ENCODE measurements around the gene FGR. TPM values are rescaled to one million over a fixed set of nuclear protein-coding genes. Genes with fewer than 3 reads are reported as not detected.
A peak's percentile ranks its signal among the peaks of the same experiment; 100 is the strongest.
"Not testable (repeated sequence)": the region's sequence is repeated elsewhere in the genome, so short reads cannot be mapped to it uniquely, and the experiment has no call there.

FGR gene
- total RNA-seq, 2 experiments from 2014 or later, result not detected

DNA sequence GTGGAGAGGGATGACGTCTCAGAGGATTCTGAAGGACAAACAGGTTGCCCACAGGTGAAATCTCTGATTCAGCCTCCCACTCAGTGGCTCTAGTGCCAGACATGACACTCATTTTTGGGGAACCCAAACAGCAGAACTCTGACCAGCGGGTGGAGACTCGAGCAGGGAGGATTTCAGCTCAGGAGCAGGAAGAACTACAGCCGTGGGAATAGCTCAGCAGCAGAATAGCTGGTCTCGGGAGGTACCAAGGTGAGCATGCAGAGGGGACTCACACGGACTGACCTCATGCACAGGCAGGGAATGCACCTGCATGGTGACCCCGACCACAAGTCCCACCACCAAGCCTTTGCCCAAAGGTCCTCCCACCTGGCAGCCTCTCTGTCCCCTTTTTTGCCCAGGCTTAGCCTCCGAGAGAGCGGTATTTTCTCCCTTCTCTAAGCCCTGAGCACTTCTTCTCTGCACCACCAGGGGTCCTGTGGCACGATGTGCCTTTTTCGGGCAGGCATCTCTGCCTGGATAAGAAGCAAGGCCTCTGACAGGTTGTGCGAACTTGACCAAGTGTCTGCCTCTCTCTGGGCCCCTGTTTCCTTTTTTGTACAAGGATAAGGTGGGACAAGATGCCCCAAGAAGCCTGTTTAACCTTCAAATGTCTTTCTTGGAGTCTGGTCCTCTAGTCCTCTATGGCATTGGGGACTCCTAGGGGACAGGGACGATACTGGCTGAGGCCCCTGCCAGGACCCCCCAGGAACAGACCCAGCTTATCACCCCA lies 8.8 kb upstream of the FGR start:
- ChIA-PET CTCF (interaction anchor here (0.6 to 1.8 kb wide), 11 partner anchors 8 to 120 kb away, joined by 3 to 9 read pairs (median 4); partner anchors contain the start of gene FAM76A), POLR2A (no interaction called here)
- no peaks in the 10 kb centered on the region for H3K27me3 Mint-ChIP-seq
- H3K27ac Mint-ChIP-seq, result no peak overlapping the region
- peak; percentile 67 for DNase-seq
- no peaks in the 10 kb centered on the region for H3K9me3 Mint-ChIP-seq
- no peaks in the 10 kb centered on the region for H3K36me3 Mint-ChIP-seq (ENCODE audit: low read depth)
- H3K4me3 Mint-ChIP-seq, result no peak overlapping the region
- peaks cover 15% of the 10 kb centered on the region for H3K4me1 Mint-ChIP-seq

GRCh38 chr1:27640514-27640913 lies 5.5 kb upstream of the FGR start:
- not testable (repeated sequence) for H3K9me3 Mint-ChIP-seq; H3K4me3 Mint-ChIP-seq; H3K27ac Mint-ChIP-seq; DNase-seq; H3K27me3 Mint-ChIP-seq; H3K36me3 Mint-ChIP-seq (ENCODE audit: low read depth)
- H3K4me1 Mint-ChIP-seq, result peaks cover 34% of the 10 kb centered on the region
- ChIA-PET CTCF (interaction anchor here (1.4 kb wide), 1 partner anchor 22 kb away, joined by 3 read pairs; no protein-coding TSS in a partner anchor), POLR2A (interaction anchor here (0.6 kb wide), 1 partner anchor 218 kb away, joined by 5 read pairs; no protein-coding TSS in a partner anchor)

DNA sequence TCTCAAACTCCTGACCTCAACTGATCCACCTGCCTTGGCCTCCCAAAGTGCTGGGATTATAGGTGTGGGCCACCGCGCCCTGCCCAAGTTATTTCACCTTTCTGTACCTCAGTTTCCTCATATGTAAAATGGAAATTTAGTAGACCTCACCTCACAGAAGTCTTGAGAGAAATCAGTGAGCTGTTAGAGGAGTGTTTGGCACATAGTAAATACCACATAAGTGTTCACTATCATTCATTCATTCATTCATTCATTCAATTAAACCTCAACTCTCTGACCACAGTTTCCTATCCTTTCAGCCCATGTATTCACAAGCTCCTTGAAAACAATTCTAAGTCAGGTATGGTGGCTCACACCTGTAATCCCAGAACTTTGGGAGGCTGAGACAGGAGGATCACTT lies 3.8 kb upstream of the FGR start:
- no peak overlapping the region for H3K4me3 Mint-ChIP-seq
- ChIA-PET CTCF (interaction anchor here (0.7 to 1.7 kb wide), 3 partner anchors 24 to 359 kb away, joined by 3 to 4 read pairs (median 3); no protein-coding TSS in a partner anchor), POLR2A (no interaction called here)
- H3K36me3 Mint-ChIP-seq (ENCODE audit: low read depth), result no peaks in the 10 kb centered on the region
- DNase-seq, result no peak
- peaks cover 39% of the 10 kb centered on the region for H3K4me1 Mint-ChIP-seq
- no peaks in the 10 kb centered on the region for H3K9me3 Mint-ChIP-seq
- H3K27ac Mint-ChIP-seq, result no peak overlapping the region
- H3K27me3 Mint-ChIP-seq, result no peaks in the 10 kb centered on the region

DNA sequence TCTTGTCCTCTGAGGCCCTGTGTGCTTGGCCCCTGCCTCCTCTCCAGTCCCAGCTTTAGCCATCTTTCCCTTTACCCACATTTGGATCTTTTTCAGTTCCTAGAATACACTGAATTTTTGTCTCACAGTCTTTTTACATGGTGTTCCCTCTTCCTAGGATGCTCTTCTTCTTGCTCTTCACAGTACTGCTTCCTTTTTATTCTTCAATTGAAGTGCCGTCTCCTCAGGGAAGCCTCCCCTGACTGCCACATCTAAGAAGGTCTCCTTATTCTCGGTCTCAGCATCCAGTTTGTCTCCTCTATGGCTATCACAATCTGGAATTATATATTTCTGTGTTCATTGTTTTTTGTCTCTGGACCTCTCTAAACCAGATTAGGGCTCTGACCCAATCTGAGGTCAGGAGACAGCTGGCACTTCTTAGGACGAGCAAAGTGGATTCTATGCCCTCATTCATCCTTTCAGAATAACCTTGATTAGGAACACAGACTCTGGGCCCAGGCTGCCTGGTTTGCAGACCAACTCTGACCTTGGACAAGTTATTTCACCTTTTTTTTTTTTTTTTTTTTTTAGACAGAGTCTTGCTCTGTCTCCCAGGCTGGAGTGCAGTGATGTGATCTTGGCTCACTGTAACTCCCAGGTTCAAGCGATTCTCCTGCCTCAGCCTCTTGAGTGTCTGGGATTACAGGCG lies 3.2 kb upstream of the FGR start:
- Mint-ChIP-seq H3K4me1 (peaks cover 39% of the 10 kb centered on the region), H3K27me3 (no peaks in the 10 kb centered on the region), H3K27ac (no peak overlapping the region), H3K9me3 (no peaks in the 10 kb centered on the region), H3K4me3 (no peak overlapping the region), H3K36me3 (ENCODE audit: low read depth) (no peaks in the 10 kb centered on the region)
- DNase-seq, result no peak
- ChIA-PET CTCF (interaction anchor here (0.8 to 1.7 kb wide), 3 partner anchors 11 to 56 kb away, joined by 3 to 4 read pairs (median 3); no protein-coding TSS in a partner anchor), POLR2A (interaction anchor here (0.6 kb wide), 1 partner anchor 1009 kb away, joined by 3 read pairs; no protein-coding TSS in a partner anchor)

- ChIA-PET POLR2A (no interaction called here), CTCF (interaction anchor here (1.1 kb wide), 1 partner anchor 9 kb away, joined by 4 read pairs; no protein-coding TSS in a partner anchor)
- Mint-ChIP-seq H3K27ac (peak overlapping the region; percentile 87), H3K4me1 (peaks cover 65% of the 10 kb centered on the region), H3K27me3 (peaks cover 3% of the 10 kb centered on the region), H3K9me3 (no peaks in the 10 kb centered on the region), H3K36me3 (ENCODE audit: low read depth) (no peaks in the 10 kb centered on the region), H3K4me3 (no peak overlapping the region)
- DNase-seq, result no peak
These were observed 584 bp upstream of the FGR start for GRCh38 chr1:27635396-27636142.

DNA sequence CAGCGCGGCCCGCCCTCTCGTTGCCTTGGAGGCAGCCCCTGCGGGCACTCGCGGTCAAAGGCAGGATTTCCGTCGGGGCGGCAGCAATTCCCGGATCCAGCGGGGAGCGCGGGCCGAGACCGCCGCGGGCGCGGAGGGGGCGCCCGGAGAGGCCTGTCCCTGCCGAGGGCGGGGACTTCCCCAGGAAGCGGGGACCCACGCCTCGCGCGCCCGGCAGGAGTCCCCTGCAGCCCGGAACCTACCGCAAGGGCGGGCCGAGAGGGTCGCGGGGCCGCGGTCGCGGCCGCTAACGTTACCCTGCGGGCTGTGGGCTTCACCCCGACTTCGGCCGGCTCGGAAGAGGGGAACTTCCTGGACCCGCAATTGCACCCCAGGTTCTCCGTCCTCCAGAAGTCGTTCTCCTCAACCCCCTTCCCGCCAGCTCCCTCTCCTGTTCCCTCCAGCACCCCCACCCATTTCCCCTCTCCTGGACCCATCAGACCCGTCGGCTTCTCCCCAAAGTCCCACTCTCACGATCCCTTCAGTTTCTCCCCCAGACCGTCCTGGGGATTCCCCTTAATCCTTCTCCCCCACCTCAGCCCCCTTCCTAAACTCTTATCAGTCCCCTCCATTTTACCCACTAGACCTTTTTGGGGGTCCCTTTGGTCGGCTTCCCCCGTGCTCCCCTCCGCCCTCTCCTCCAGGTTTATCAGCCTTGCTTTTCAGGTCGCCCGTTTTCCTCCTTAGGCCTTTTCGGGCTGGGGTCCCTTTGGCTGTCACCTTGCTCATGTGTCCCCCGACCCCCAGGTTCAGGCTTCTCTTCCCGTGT lies 604 bp downstream of the FGR start:
- H3K4me1 Mint-ChIP-seq, result peaks cover 73% of the 10 kb centered on the region
- H3K27me3 Mint-ChIP-seq, result peaks cover 3% of the 10 kb centered on the region

GRCh38 chr1:27633640-27634176 lies 1.3 kb downstream of the FGR start:
- Mint-ChIP-seq H3K27me3 (peaks cover 10% of the 10 kb centered on the region), H3K9me3 (no peaks in the 10 kb centered on the region), H3K4me1 (peaks cover 75% of the 10 kb centered on the region), H3K36me3 (ENCODE audit: low read depth) (no peaks in the 10 kb centered on the region), H3K4me3 (peak overlapping the region; percentile 46), H3K27ac (peak overlapping the region; percentile 76)
- POLR2A ChIA-PET, result interaction anchor here (0.8 kb wide), 1 partner anchor 38 kb away, joined by 3 read pairs; the partner anchor contains the start of gene IFI6
- DNase-seq, result no peak
- CTCF ChIA-PET, result interaction anchor here (1.2 kb wide), 2 partner anchors 23 to 28 kb away, joined by 3 to 5 read pairs; no protein-coding TSS in a partner anchor

More for the DNA sequence above, 604 bp downstream of the FGR start:
- CTCF ChIA-PET, result no interaction called here
- H3K27ac Mint-ChIP-seq, result peak overlapping the region; percentile 77
- H3K36me3 Mint-ChIP-seq (ENCODE audit: low read depth), result no peaks in the 10 kb centered on the region
- peak overlapping the region; percentile 44 for H3K4me3 Mint-ChIP-seq
- peak; percentile 33 for DNase-seq
- POLR2A ChIA-PET, result no interaction called here
- H3K9me3 Mint-ChIP-seq, result no peaks in the 10 kb centered on the region

- Mint-ChIP-seq H3K4me3 (peak overlapping the region; percentile 46), H3K27ac (peak overlapping the region; percentile 76), H3K27me3 (peaks cover 10% of the 10 kb centered on the region), H3K36me3 (ENCODE audit: low read depth) (no peaks in the 10 kb centered on the region), H3K9me3 (no peaks in the 10 kb centered on the region), H3K4me1 (peaks cover 78% of the 10 kb centered on the region)
- DNase-seq, result no peak
- POLR2A ChIA-PET, result interaction anchor here (0.8 kb wide), 1 partner anchor 39 kb away, joined by 3 read pairs; the partner anchor contains the start of gene IFI6
- CTCF ChIA-PET, result interaction anchor here (0.7 to 1.3 kb wide), 4 partner anchors 10 to 179 kb away, joined by 3 to 5 read pairs (median 4); no protein-coding TSS in a partner anchor
These were observed 1.7 kb downstream of the FGR start for GRCh38 chr1:27633298-27633610.

DNA sequence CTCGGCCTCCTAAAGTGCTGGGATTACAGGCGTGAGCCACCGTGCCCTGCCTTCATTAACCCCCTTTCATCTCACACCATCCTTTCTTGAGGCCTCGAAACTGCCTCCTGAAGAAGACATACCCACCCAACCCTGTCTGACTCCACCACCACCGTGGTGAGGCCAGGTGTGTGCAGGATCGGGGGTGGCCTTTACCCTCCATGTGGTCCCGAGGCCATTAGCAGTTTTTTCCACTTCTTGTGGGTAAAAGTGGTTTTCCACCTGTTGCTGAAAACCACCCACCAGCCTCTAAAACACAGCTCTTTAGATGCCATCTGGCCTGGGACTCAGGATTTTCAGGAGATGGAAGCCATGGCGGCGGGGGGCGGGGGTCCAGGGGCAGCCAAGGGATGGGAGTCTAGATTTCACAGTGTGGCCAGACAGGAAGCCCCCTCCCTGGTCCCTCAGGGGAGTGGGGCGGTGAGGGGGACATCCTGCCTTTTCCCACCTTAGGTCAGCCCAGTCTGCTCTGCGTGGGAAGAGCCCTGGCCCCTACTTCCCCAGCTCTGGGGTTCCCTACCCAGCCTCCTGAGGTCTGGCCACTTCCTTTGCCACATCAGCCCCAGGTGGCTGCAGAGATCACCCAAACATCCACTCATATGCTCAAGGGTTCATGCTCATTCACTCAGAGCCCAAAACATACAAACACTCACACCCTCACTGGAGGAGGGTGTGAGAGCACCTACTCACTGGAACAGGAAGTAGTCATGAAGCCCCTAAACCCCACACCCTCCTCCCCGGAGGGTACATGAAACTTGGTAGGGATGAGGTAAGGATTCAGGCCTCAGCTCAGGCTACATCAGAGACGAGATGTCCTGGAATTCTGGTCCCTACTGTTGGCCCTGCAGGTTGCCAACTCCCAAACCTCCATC lies 2.3 kb downstream of the FGR start:
- peak overlapping the region; percentile 81 for H3K27ac Mint-ChIP-seq
- CTCF ChIA-PET, result interaction anchor here (0.7 to 1.3 kb wide), 4 partner anchors 11 to 178 kb away, joined by 3 to 5 read pairs (median 4); no protein-coding TSS in a partner anchor
- peaks cover 10% of the 10 kb centered on the region for H3K27me3 Mint-ChIP-seq

GRCh38 chr1:27630859-27631491 lies 4.0 kb downstream of the FGR start:
- no peak for DNase-seq
- Mint-ChIP-seq H3K27ac (peak overlapping the region; percentile 80), H3K4me3 (no peak overlapping the region), H3K27me3 (peaks cover 10% of the 10 kb centered on the region), H3K9me3 (no peaks in the 10 kb centered on the region), H3K36me3 (ENCODE audit: low read depth) (no peaks in the 10 kb centered on the region), H3K4me1 (peaks cover 64% of the 10 kb centered on the region)
- ChIA-PET POLR2A (no interaction called here), CTCF (interaction anchor here (0.7 to 1.4 kb wide), 4 partner anchors 14 to 812 kb away, joined by 3 to 6 read pairs (median 4); no protein-coding TSS in a partner anchor)

More for the DNA sequence above, 2.3 kb downstream of the FGR start:
- DNase-seq, result peak; percentile 42
- Mint-ChIP-seq H3K4me3 (peak overlapping the region; percentile 32), H3K4me1 (peaks cover 74% of the 10 kb centered on the region), H3K36me3 (ENCODE audit: low read depth) (no peaks in the 10 kb centered on the region), H3K9me3 (no peaks in the 10 kb centered on the region)
- POLR2A ChIA-PET, result interaction anchor here (0.8 kb wide), 1 partner anchor 39 kb away, joined by 3 read pairs; the partner anchor contains the start of gene IFI6

All from activated CD4-positive, alpha-beta T cell treated with anti-CD3 and anti-CD28 coated beads, Interleukin-2, amount 10 ng/mL, durations not matched to agents 7 days and 5 days (primary cell).